ENCODE data around the gene COA8.

GRCh38 chr14:103532216-103533136 is 30.3 kb upstream of the COA8 start:
- TF ChIP-seq, protein P1, sequence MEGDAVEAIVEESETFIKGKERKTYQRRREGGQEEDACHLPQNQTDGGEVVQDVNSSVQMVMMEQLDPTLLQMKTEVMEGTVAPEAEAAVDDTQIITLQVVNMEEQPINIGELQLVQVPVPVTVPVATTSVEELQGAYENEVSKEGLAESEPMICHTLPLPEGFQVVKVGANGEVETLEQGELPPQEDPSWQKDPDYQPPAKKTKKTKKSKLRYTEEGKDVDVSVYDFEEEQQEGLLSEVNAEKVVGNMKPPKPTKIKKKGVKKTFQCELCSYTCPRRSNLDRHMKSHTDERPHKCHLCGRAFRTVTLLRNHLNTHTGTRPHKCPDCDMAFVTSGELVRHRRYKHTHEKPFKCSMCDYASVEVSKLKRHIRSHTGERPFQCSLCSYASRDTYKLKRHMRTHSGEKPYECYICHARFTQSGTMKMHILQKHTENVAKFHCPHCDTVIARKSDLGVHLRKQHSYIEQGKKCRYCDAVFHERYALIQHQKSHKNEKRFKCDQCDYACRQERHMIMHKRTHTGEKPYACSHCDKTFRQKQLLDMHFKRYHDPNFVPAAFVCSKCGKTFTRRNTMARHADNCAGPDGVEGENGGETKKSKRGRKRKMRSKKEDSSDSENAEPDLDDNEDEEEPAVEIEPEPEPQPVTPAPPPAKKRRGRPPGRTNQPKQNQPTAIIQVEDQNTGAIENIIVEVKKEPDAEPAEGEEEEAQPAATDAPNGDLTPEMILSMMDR (IDR thresholded peaks at IDR 0.05; ENCODE audit: poor library complexity, severe bottlenecking), result no peak
- TF ChIP-seq TAF1 (IDR thresholded peaks at IDR 0.05; ENCODE audit: low read depth), result no peak
- TF ChIP-seq EP300 (conservative IDR thresholded peaks at IDR 0.05; ENCODE audit: poor library complexity, severe bottlenecking), result no peak
- TF ChIP-seq, protein P2, sequence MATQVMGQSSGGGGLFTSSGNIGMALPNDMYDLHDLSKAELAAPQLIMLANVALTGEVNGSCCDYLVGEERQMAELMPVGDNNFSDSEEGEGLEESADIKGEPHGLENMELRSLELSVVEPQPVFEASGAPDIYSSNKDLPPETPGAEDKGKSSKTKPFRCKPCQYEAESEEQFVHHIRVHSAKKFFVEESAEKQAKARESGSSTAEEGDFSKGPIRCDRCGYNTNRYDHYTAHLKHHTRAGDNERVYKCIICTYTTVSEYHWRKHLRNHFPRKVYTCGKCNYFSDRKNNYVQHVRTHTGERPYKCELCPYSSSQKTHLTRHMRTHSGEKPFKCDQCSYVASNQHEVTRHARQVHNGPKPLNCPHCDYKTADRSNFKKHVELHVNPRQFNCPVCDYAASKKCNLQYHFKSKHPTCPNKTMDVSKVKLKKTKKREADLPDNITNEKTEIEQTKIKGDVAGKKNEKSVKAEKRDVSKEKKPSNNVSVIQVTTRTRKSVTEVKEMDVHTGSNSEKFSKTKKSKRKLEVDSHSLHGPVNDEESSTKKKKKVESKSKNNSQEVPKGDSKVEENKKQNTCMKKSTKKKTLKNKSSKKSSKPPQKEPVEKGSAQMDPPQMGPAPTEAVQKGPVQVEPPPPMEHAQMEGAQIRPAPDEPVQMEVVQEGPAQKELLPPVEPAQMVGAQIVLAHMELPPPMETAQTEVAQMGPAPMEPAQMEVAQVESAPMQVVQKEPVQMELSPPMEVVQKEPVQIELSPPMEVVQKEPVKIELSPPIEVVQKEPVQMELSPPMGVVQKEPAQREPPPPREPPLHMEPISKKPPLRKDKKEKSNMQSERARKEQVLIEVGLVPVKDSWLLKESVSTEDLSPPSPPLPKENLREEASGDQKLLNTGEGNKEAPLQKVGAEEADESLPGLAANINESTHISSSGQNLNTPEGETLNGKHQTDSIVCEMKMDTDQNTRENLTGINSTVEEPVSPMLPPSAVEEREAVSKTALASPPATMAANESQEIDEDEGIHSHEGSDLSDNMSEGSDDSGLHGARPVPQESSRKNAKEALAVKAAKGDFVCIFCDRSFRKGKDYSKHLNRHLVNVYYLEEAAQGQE (IDR thresholded peaks at IDR 0.05; ENCODE audit: borderline replicate concordance), result no peak
- TF ChIP-seq SMC3 (conservative IDR thresholded peaks at IDR 0.05; ENCODE audit: poor library complexity), result no peak
- TF ChIP-seq EZH2 (IDR thresholded peaks at IDR 0.05; ENCODE audit: borderline replicate concordance, insufficient read depth, low read length, poor library complexity, severe bottlenecking), result no peak
